GM18508 (cell line): ENCODE data around the gene SMYD3.
"Not testable (repeated sequence)": the region's sequence is repeated elsewhere in the genome, so short reads cannot be mapped to it uniquely, and the experiment has no call there.

Experiments used
- ATAC-seq: cut with Tn5 transposase; IDR thresholded peaks from one replicate; pipeline ENCODE4 v1.9.1; 2021; ENCODE audit warnings: moderate number of reproducible peaks; ENCODE audit not compliant: insufficient read depth, unreplicated experiment

The SMYD3 gene

GRCh38 chr1:245774931-245775330 lies 732.1 kb downstream of the SMYD3 start:
- not testable (repeated sequence) for ATAC-seq

- ATAC-seq, result no peak
These were observed 732.9 kb downstream of the SMYD3 start for GRCh38 chr1:245774196-245774595.

GRCh38 chr1:245773344-245773743 lies 733.7 kb downstream of the SMYD3 start:
- ATAC-seq, result no peak

GRCh38 chr1:245772739-245773138 lies 734.3 kb downstream of the SMYD3 start:
- ATAC-seq, result no peak

GRCh38 chr1:245772325-245772724 lies 734.8 kb downstream of the SMYD3 start:
- ATAC-seq, result no peak

GRCh38 chr1:245771511-245772281 lies 735.4 kb downstream of the SMYD3 start:
- no peak for ATAC-seq

- ATAC-seq, result no peak
These were observed 736.9 kb downstream of the SMYD3 start for GRCh38 chr1:245770156-245770555.

- ATAC-seq, result no peak
These were observed 738.5 kb downstream of the SMYD3 start for GRCh38 chr1:245768596-245768995.

GRCh38 chr1:245765230-245766000 lies 741.7 kb downstream of the SMYD3 start:
- ATAC-seq, result no peak

GRCh38 chr1:245763873-245764331 lies 743.2 kb downstream of the SMYD3 start:
- ATAC-seq, result no peak

GRCh38 chr1:245762396-245762910 lies 744.6 kb downstream of the SMYD3 start:
- ATAC-seq, result no peak

GRCh38 chr1:245760301-245760700 lies 746.8 kb downstream of the SMYD3 start:
- no peak for ATAC-seq

GRCh38 chr1:245754463-245754961 lies 752.6 kb downstream of the SMYD3 start:
- no peak for ATAC-seq

- no peak for ATAC-seq
These were observed 753.3 kb downstream of the SMYD3 start for GRCh38 chr1:245753807-245754206.

GRCh38 chr1:245752561-245752960 lies 754.5 kb downstream of the SMYD3 start:
- no peak for ATAC-seq

- no peak for ATAC-seq
These were observed 755.2 kb downstream of the SMYD3 start for GRCh38 chr1:245751726-245752470.

- no peak for ATAC-seq
These were observed 756.0 kb downstream of the SMYD3 start for GRCh38 chr1:245751116-245751515.

- ATAC-seq, result no peak
These were observed 756.8 kb downstream of the SMYD3 start for GRCh38 chr1:245750261-245750660.

- ATAC-seq, result no peak
These were observed 758.0 kb downstream of the SMYD3 start for GRCh38 chr1:245749053-245749452.

- no peak for ATAC-seq
These were observed 758.4 kb downstream of the SMYD3 start for GRCh38 chr1:245748646-245749045.
